ENCODE measurements around the gene ITGA7. TPM values are rescaled to one million over a fixed set of nuclear protein-coding genes. Genes with fewer than 3 reads are reported as not detected.

The ITGA7 gene
- total RNA-seq, 8 experiments from 2014 or later = 0.92 to 26.2 (median 12.3) TPM

GRCh38 chr12:55732288-55732687, 24.6 kb upstream of the ITGA7 start:
- H3K4me1 ChIP-seq (replicated peaks in 1 of 2) = peaks cover 14% of the 10 kb centered on the region in 2 donors
- H3K27ac ChIP-seq = no peak overlapping the region
- H3K4me3 ChIP-seq = no peak overlapping the region
- in situ Hi-C loops (cut with MboI; ENCODE audit: low pct_unique_long_range_greater_than_20kb in 2 of 9, low sequenced_read_pairs in 9 of 9, unreplicated experiment in 9 of 9) = loop anchor here in 5 of 9 experiments (10.0 to 25.0 kb wide), 3 partner anchors 205 to 305 kb away; partner anchors contain the start of genes DGKA (in 3 of the 5), PYM1 (in 3 of the 5) and RPS26 (in 2 of the 5)
- WGBS, 10 experiments = 80 to 100% (median 84%) methylated on average over 1 to 2 of the region's 4 CpGs; no CpG with 5 or more reads in 6 of the 10 experiments
- no peak for ATAC-seq (replicated peaks in 6 of 8)

GRCh38 chr12:55729819-55730818, 22.4 kb upstream of the ITGA7 start:
- in situ Hi-C loops (cut with MboI; ENCODE audit: low pct_unique_long_range_greater_than_20kb in 2 of 9, low sequenced_read_pairs in 9 of 9, unreplicated experiment in 9 of 9) = loop anchor here in 5 of 9 experiments (10.0 to 25.0 kb wide), 3 partner anchors 207 to 307 kb away; partner anchors contain the start of genes DGKA (in 3 of the 5), PYM1 (in 3 of the 5) and RPS26 (in 2 of the 5)
- WGBS, 10 experiments = 2 to 22% (median 13%) methylated on average over 4 to 11 of the region's 19 CpGs; no CpG with 5 or more reads in 1 of the 10 experiments
- peak overlapping the region; percentile 95 to 96 for H3K27ac ChIP-seq

GRCh38 chr12:55728939-55729818, 21.5 kb upstream of the ITGA7 start, which contains the start of gene CD63:
CD63 (minus strand) TSS chr12:55729009; CDS start chr12:55728341, 668 bp downstream.
- in situ Hi-C loops (cut with MboI; ENCODE audit: low pct_unique_long_range_greater_than_20kb in 2 of 9, low sequenced_read_pairs in 9 of 9, unreplicated experiment in 9 of 9) = loop anchor here in 4 of 9 experiments (25.0 kb wide), 2 partner anchors 208 to 308 kb away; partner anchors contain the start of genes DGKA (in 3 of the 4), PYM1 (in 3 of the 4) and RPS26 (in 2 of the 4)
- H3K4me3 ChIP-seq = peak within 1 kb of the TSS; percentile 53 to 98 (median 67)
- ATAC-seq (replicated peaks in 6 of 8) = peak; percentile 53 to 75 (median 72)
- H3K4me1 ChIP-seq (replicated peaks in 1 of 2) = peaks cover 10 to 18% of the 10 kb centered on the region in 2 donors
- 0 to 5% (median 0%) methylated on average over 5 to 22 of the region's 61 CpGs; no CpG with 5 or more reads in 5 of the 10 experiments for WGBS, 10 experiments
- peak within 1 kb of the TSS; percentile 95 to 96 for H3K27ac ChIP-seq

More at GRCh38 chr12:55729819-55730818, 22.4 kb upstream of the ITGA7 start:
- H3K4me1 ChIP-seq (replicated peaks in 1 of 2) = peaks cover 10 to 18% of the 10 kb centered on the region in 2 donors
- ATAC-seq (replicated peaks in 6 of 8) = peak; percentile 5 to 26 (median 22)
- H3K4me3 ChIP-seq = peak overlapping the region; percentile 53 to 98 (median 67)

GRCh38 chr12:55728186-55728938, 20.7 kb upstream of the ITGA7 start:
- in situ Hi-C loops (cut with MboI; ENCODE audit: low pct_unique_long_range_greater_than_20kb in 2 of 9, low sequenced_read_pairs in 9 of 9, unreplicated experiment in 9 of 9) = loop anchor here in 4 of 9 experiments (25.0 kb wide), 2 partner anchors 209 to 309 kb away; partner anchors contain the start of genes DGKA (in 3 of the 4), PYM1 (in 3 of the 4) and RPS26 (in 2 of the 4)
- peak; percentile 6 to 48 (median 35) for ATAC-seq (replicated peaks in 6 of 8)
- WGBS, 10 experiments = 0 to 20% methylated on average over 1 to 4 of the region's 61 CpGs; no CpG with 5 or more reads in 8 of the 10 experiments
- Histone ChIP-seq H3K27ac (peak overlapping the region; percentile 95 to 96), H3K4me1 (replicated peaks in 1 of 2) (peaks cover 10 to 18% of the 10 kb centered on the region in 2 donors), H3K4me3 (peak overlapping the region; percentile 53 to 98 (median 67))

- Histone ChIP-seq H3K27ac (peak overlapping the region; percentile 95 to 96), H3K4me3 (peak overlapping the region; percentile 53 to 98 (median 67)), H3K4me1 (replicated peaks in 1 of 2) (peaks cover 10 to 18% of the 10 kb centered on the region in 2 donors)
- in situ Hi-C loops (cut with MboI; ENCODE audit: low pct_unique_long_range_greater_than_20kb in 2 of 9, low sequenced_read_pairs in 9 of 9, unreplicated experiment in 9 of 9) = loop anchor here in 4 of 9 experiments (25.0 kb wide), 2 partner anchors 210 to 310 kb away; partner anchors contain the start of genes DGKA (in 3 of the 4), PYM1 (in 3 of the 4) and RPS26 (in 2 of the 4)
- WGBS, 10 experiments = 13% methylated on average over 6 of the region's 9 CpGs; no CpG with 5 or more reads in 9 of the 10 experiments
- ATAC-seq (replicated peaks in 6 of 8) = peak in 3 of 8 experiments; percentile 0 to 20 (median 1)
Measured at GRCh38 chr12:55727643-55728185, 20.0 kb upstream of the ITGA7 start.

GRCh38 chr12:55726971-55727370, 19.3 kb upstream of the ITGA7 start:
- 0 to 78% (median 36%) methylated on average over 2 to 5 of the region's 10 CpGs; no CpG with 5 or more reads in 6 of the 10 experiments for WGBS, 10 experiments
- no peak for ATAC-seq (replicated peaks in 6 of 8)
- in situ Hi-C loops (cut with MboI; ENCODE audit: low pct_unique_long_range_greater_than_20kb in 2 of 9, low sequenced_read_pairs in 9 of 9, unreplicated experiment in 9 of 9) = loop anchor here in 4 of 9 experiments (25.0 kb wide), 2 partner anchors 210 to 310 kb away; partner anchors contain the start of genes DGKA (in 3 of the 4), PYM1 (in 3 of the 4) and RPS26 (in 2 of the 4)
- H3K4me1 ChIP-seq (replicated peaks in 1 of 2) = peaks cover 10 to 18% of the 10 kb centered on the region in 2 donors
- no peak overlapping the region for H3K27ac ChIP-seq
- H3K4me3 ChIP-seq = peak overlapping the region; percentile 53 to 98 (median 67)

GRCh38 chr12:55725556-55725955, 17.9 kb upstream of the ITGA7 start:
- 17 to 100% (median 60%) methylated on average over 1 to 2 of the region's 3 CpGs; no CpG with 5 or more reads in 2 of the 10 experiments for WGBS, 10 experiments
- Histone ChIP-seq H3K4me3 (no peak overlapping the region), H3K4me1 (replicated peaks in 1 of 2) (peaks cover 6 to 8% of the 10 kb centered on the region in 2 donors), H3K27ac (no peak overlapping the region)
- ATAC-seq (replicated peaks in 6 of 8) = no peak
- in situ Hi-C loops (cut with MboI; ENCODE audit: low pct_unique_long_range_greater_than_20kb in 2 of 9, low sequenced_read_pairs in 9 of 9, unreplicated experiment in 9 of 9) = loop anchor here in 4 of 9 experiments (25.0 kb wide), 2 partner anchors 212 to 312 kb away; partner anchors contain the start of genes DGKA (in 3 of the 4), PYM1 (in 3 of the 4) and RPS26 (in 2 of the 4)

GRCh38 chr12:55724940-55725309, 17.2 kb upstream of the ITGA7 start:
- Histone ChIP-seq H3K4me1 (replicated peaks in 1 of 2) (peaks cover 6% of the 10 kb centered on the region in 2 donors), H3K4me3 (no peak overlapping the region), H3K27ac (no peak overlapping the region)
- WGBS, 10 experiments = 20 to 100% (median 50%) methylated on average over 1 to 3 of the region's 3 CpGs; no CpG with 5 or more reads in 5 of the 10 experiments
- ATAC-seq (replicated peaks in 6 of 8) = no peak
- in situ Hi-C loops (cut with MboI; ENCODE audit: low pct_unique_long_range_greater_than_20kb in 2 of 9, low sequenced_read_pairs in 9 of 9, unreplicated experiment in 9 of 9) = loop anchor here in 4 of 9 experiments (25.0 kb wide), 2 partner anchors 212 to 312 kb away; partner anchors contain the start of genes DGKA (in 3 of the 4), PYM1 (in 3 of the 4) and RPS26 (in 2 of the 4)

GRCh38 chr12:55724226-55724939, 16.7 kb upstream of the ITGA7 start:
- Histone ChIP-seq H3K27ac (no peak overlapping the region), H3K4me1 (replicated peaks in 1 of 2) (peaks cover 6% of the 10 kb centered on the region in 2 donors), H3K4me3 (no peak overlapping the region)
- ATAC-seq (replicated peaks in 6 of 8) = no peak
- in situ Hi-C loops (cut with MboI; ENCODE audit: low pct_unique_long_range_greater_than_20kb in 2 of 9, low sequenced_read_pairs in 9 of 9, unreplicated experiment in 9 of 9) = no loop called here
- 15 to 97% (median 29%) methylated on average over 1 to 9 of the region's 11 CpGs; no CpG with 5 or more reads in 4 of the 10 experiments for WGBS, 10 experiments

- Histone ChIP-seq H3K27ac (no peak overlapping the region), H3K4me1 (replicated peaks in 1 of 2) (peaks cover 6% of the 10 kb centered on the region in 2 donors)
- WGBS, 10 experiments = 0 to 89% (median 70%) methylated on average over 1 to 7 of the region's 10 CpGs; no CpG with 5 or more reads in 3 of the 10 experiments
Measured at GRCh38 chr12:55723516-55724225, 16.0 kb upstream of the ITGA7 start.

More at GRCh38 chr12:55723516-55724225, 16.0 kb upstream of the ITGA7 start:
- no peak for ATAC-seq (replicated peaks in 6 of 8)
- in situ Hi-C loops (cut with MboI; ENCODE audit: low pct_unique_long_range_greater_than_20kb in 2 of 9, low sequenced_read_pairs in 9 of 9, unreplicated experiment in 9 of 9) = no loop called here
- H3K4me3 ChIP-seq = no peak overlapping the region
